Heart left ventricle (tissue), 13 donors: ENCODE measurements around the gene PCMTD2.

ENCODE experiments used
- CTCF ChIP-seq, 12 donors: fragments of 200-600 bp; sonication (generic) in 4 of 12; IDR thresholded peaks; one replicate each; pipeline versions ENCODE4 v1.5.0 to v1.8.0; 2018 to 2022; ENCODE audit warnings: antibody characterized with exemption in 12 of 12, mild to moderate bottlenecking in 5 of 12
- POLR2A ChIP-seq, 2 donors: fragments of 450-650 bp; IDR thresholded peaks; one replicate each; pipeline ENCODE4 v1.6.1; 2017; ENCODE audit warnings: antibody characterized with exemption in 2 of 2, mild to moderate bottlenecking in 2 of 2, moderate library complexity in 2 of 2
- donor health status: ischemic (EF 13 %, LVEDD 7.1; RV severe dilation, severe dysfunction).
- donor health status: DM: no; HTN: yes; CAD: no.
- donor health status: DM: no; HTN: no; CAD: no.
- donor health status: ischemic (EF 25% LVEDD 6.9; RV normal size, moderate dysfunction).
- donor health status: ischemic (EF 25% LVEDD 5.7; RV mildly dilated, moderate dysfunction).
- donor health status: ischemic (EF 35%, LVEDD 5.7; RV mildly dilated, moderate dysfunction).
- donor health status: nonischemic (EF 11% LVEDD 7.7; RV severe dilation, severe dysfunction).
- donor health status: DM: yes; HTN: yes; CAD: no.
- donor health status: PGD.
- donor health status: ischemic (EF 29% LVEDD 5.4; RV normal size, mild dysfunction).
- donor health status: nonischemic (EF 23%, LVEDD 6.1; RV moderate dilation, normal function).

GRCh38 chr20:64231621-64232550 is 23.7 kb upstream of the PCMTD2 start:
- TF ChIP-seq CTCF (IDR thresholded peaks at IDR 0.05) (no peak), POLR2A (IDR thresholded peaks at IDR 0.05) (no peak)
